GM10248 (cell line): ENCODE data around the gene EFCAB8.

Experiments used
- CTCF ChIA-PET: fragments of 300-600 bp; sonication (Branson Sonifier 250); formaldehyde crosslinking; extraction: SDS; loops from one replicate; lab custom pipeline; 2021; ENCODE audit warnings: antibody characterized with exemption; lab: Yijun Ruan, JAX
- POLR2A ChIA-PET: fragments of 350-650 bp; sonication (Branson Sonifier 250); formaldehyde crosslinking; extraction: SDS; loops from one replicate; lab custom pipeline; 2020; ENCODE audit warnings: antibody characterized with exemption; lab: Yijun Ruan, JAX
- DNase-seq: peaks from one replicate; pipeline ENCODE4 v3.0.0; 2012; ENCODE audit errors: extremely low spot score
- TF ChIP-seq, protein P1 (sequence below): IDR thresholded peaks from 2 replicates; pipeline ENCODE4 v1.5.1; 2012; ENCODE audit warnings: mild to moderate bottlenecking, low read depth; ENCODE audit errors: extremely low read depth, missing control alignments, control extremely low read depth

The EFCAB8 gene

DNA sequence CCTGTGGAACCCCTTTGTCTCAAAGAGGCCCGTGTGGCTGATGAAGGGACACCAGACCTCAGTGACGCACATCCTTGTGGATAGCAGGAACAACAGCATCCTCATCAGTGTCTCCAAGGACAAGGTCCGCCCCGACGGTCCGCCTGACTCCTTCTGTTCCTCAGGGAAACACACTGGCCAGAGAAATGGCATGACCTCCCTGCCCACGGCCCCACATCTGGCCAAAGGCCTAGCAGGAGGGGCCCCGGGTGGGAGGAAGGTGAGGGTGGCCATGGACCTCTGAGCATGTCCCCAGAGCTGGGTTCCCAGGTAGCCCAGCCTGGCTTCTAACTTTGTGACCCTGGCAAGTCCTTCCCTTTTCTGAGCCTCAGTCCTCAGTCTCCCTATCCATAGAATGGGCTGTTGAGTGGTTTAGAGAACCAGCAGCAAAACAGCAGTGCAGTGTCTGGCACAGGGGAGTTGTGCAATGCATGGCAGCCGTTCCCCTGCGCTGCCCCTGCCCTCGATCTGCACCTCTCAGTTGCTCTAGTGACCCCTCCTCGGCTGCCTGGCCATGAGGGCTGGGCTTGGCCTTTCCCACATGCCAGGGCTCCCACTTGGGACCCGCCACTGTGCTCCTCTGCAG lies 48.3 kb downstream of the EFCAB8 start:
- CTCF ChIA-PET, result no interaction called here
- no peak for DNase-seq
- TF ChIP-seq, protein P1, sequence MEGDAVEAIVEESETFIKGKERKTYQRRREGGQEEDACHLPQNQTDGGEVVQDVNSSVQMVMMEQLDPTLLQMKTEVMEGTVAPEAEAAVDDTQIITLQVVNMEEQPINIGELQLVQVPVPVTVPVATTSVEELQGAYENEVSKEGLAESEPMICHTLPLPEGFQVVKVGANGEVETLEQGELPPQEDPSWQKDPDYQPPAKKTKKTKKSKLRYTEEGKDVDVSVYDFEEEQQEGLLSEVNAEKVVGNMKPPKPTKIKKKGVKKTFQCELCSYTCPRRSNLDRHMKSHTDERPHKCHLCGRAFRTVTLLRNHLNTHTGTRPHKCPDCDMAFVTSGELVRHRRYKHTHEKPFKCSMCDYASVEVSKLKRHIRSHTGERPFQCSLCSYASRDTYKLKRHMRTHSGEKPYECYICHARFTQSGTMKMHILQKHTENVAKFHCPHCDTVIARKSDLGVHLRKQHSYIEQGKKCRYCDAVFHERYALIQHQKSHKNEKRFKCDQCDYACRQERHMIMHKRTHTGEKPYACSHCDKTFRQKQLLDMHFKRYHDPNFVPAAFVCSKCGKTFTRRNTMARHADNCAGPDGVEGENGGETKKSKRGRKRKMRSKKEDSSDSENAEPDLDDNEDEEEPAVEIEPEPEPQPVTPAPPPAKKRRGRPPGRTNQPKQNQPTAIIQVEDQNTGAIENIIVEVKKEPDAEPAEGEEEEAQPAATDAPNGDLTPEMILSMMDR, result no peak
- POLR2A ChIA-PET, result no interaction called here

DNA sequence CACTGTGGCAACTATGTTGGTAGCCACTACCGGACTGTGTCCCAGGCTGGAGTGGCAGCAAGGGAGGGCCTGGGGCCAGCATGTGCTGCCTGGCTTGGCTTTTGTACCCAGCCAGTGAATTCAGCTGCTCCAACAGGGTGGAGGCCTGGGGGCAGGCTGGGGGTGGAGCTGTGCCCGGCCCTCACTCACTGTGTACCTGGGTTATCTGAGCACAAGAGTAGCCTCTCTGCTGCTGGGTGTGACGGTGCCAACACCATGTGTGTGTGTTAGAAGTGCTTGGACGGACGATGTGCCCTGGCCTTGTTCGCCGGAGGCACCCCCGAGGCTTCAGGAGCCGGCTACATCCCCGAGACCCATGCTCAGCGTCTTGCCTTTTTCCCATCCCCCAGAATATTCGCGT lies 49.2 kb downstream of the EFCAB8 start:
- DNase-seq, result no peak
- ChIA-PET CTCF (no interaction called here), POLR2A (no interaction called here)
- TF ChIP-seq, protein P1, result no peak

DNA sequence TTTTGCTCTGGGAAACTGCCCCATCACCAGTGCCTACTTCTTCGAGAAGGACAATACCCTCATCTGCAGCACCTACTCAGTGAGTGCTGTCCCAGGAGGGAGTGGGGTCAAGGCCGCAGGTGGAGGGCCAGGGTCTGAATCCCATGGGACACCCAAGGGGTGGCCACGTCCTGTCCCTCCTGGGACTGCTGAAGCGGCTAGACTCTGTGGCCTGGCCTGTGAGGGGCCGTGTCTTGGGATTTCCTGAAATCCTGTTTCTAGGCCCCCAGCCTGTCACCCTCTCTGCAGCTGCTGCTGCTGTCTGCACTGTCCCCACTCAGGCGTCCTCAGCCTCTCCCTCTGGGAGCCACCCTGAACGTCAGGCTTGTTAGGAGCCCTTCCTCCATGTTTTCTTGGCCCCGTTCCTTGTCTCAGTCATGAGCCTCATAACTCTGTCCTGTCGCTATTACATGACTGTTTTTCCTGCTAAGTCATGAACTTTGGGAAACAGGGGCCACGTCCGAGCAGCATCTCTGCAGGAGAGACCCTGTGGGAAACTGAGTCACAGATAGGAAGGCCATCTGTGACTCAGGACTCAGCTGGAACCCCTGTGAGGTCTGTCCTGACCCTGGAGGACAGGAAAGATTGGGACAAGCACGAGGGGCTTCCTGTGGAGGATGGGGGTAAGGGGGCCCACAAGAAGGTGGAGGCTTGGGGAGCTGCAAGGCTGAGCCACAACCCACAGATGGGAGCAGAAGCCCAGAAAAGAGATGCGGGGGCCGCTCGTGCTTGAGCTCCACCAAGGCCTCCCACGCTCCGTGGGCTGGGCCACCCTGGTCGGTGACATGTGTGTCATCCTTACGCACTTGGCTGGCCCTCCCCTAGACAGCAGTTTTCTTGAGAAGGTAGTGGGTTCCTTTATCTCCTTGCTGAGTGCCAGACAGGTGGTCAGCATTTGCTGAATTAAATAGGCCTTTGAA lies 49.9 kb downstream of the EFCAB8 start:
- ChIA-PET CTCF (interaction anchor here (1.7 kb wide), 1 partner anchor 12 kb away, joined by 4 read pairs; no protein-coding TSS in a partner anchor), POLR2A (no interaction called here)
- TF ChIP-seq, protein P1, result no peak
- no peak for DNase-seq

DNA sequence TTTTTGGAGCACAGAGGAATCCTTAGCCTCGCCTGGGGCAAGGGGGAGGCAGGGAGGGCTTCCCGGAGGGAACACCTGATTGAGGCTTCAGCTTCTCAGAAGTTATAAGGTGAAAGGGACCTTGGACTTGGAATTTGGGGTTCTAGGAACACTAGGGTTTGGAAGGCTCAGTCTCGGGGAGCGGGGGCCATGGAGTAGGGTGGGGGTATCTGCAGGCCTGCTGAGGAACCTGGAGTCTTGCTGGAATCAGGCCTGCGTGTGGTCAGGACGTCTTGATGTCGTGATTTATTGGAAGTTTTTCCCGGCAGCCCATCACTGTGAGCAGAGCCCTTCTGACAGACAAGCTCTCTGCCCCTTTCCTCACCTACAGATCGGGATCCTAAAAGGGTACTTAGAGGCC lies 50.7 kb downstream of the EFCAB8 start:
- ChIA-PET POLR2A (no interaction called here), CTCF (interaction anchor here (1.7 kb wide), 1 partner anchor 11 kb away, joined by 4 read pairs; no protein-coding TSS in a partner anchor)
- no peak for DNase-seq
- TF ChIP-seq, protein P1, result no peak

DNA sequence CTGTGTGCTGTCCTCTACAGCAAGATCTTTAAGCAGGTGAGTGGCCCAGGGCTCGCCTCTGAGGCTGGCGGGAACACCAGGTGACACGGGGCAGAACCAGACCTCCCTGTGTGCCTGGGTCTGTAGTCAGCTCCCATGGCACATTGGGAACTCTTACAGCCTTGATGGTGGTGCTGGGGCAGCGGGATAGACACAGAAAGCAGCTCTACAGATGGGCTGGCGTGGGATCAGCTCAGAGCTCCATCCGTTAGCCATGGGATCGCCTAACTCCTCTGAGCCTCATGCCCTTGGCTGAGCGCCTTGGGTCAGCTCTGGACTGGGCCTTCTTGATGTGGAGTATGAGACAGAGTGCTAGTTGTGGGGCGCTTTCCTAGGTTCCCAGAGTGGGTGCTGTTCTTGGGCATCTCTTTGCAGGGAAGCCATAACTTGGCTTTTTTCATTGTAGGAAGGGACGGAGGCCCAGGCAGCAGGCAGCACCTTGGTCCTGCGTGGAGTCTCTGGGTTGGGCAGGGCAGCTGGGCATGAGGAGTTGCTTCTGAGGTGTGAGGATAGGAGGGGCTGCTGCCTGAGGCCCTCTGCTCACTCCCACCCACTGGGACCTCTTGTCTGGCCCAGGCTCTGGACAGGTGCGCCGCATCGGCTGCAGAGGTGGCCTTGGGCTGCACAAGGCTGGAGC lies 51.3 kb downstream of the EFCAB8 start:
- CTCF ChIA-PET, result interaction anchor here (1.7 to 2.6 kb wide), 2 partner anchors 9 to 11 kb away, joined by 4 to 8 read pairs; no protein-coding TSS in a partner anchor
- no peak for DNase-seq
- POLR2A ChIA-PET, result no interaction called here
- TF ChIP-seq, protein P1, result no peak

DNA sequence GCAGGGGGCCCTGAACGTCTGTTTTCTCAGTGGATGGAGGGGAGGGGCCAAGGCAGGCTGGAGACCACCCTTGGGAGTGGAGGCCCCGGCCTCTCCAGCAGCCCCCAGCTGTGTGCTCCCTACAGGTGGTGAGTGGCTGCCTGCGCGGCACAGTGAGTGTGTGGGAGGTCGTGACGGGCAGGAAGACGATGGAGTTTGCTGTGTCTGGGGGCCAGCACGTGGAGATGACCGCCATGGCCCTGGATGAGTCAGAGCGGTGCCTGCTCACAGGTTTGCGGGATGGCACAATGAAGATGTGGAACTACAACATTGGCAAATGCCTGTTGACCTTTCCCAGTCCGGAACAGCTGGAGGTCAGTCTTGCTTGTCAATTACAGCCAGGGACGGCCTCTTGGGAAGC lies 52.6 kb downstream of the EFCAB8 start:
- no peak for DNase-seq
- ChIA-PET CTCF (interaction anchor here (1.4 to 2.6 kb wide), 2 partner anchors 10 to 34 kb away, joined by 3 to 8 read pairs; no protein-coding TSS in a partner anchor), POLR2A (no interaction called here)
- TF ChIP-seq, protein P1, result no peak
